HepG2 (cell line): ENCODE measurements around the gene SERTAD2. TPM values are rescaled to one million over a fixed set of nuclear protein-coding genes. Genes with fewer than 3 reads are reported as not detected.

Source experiments
- ATAC-seq: fragments of 200-7000 bp; cut with Tn5 transposase; 3 replicates; pipeline ENCODE4 v1.9.1; 2020; ENCODE audit warnings: mild to moderate bottlenecking, moderate library complexity
- BruUV-seq: library from RNA; stranded (reverse); fragments of 400-500 nt; replicated peaks from 2 replicates; lab custom pipeline; 2021; lab: Mats Ljungman, UMichigan
- CTCF ChIA-PET: fragments of 300-600 bp; formaldehyde crosslinking; extraction: SDS; loops from one replicate; lab custom pipeline; 2021; ENCODE audit warnings: low total read pairs, inconsistent platforms, low intra/inter-chr PET ratio; lab: Yijun Ruan, JAX
- POLR2A ChIA-PET: fragments of 350-600 bp; sonication (Branson Sonifier 250); formaldehyde crosslinking; loops from one replicate; lab custom pipeline; 2020; ENCODE audit warnings: antibody characterized with exemption, inconsistent platforms; lab: Yijun Ruan, JAX
- DNase-seq: peaks from one replicate; pipeline ENCODE4 v3.0.0-alpha.2; 2015; ENCODE audit warnings: low spot score
- FAIRE-seq: peaks from 3 replicates; lab custom pipeline; 2011; peaks lifted over from hg19 to GRCh38; lab: Jason Lieb, UNC
- H2AFZ ChIP-seq: one replicate; pipeline ENCODE4 v1.6.1; 2011; ENCODE audit warnings: low read length, inconsistent platforms
- H3K27ac ChIP-seq: fragments of 300-600 bp; 3 replicates; pipeline ENCODE4 v1.8.0; 2011; ENCODE audit warnings: mixed run types, mild to moderate bottlenecking, mixed read lengths, low read length, inconsistent platforms; ENCODE audit not compliant: insufficient read depth; ENCODE audit errors: extremely low read length
- H3K27me3 ChIP-seq, 2 experiments: fragments of 200-600 bp in 1 of 2; 2 replicates in 1 of 2; 3 replicates in 1 of 2; pipeline versions ENCODE4 v1.6.0 to v1.8.0; 2011; ENCODE audit warnings: low read length in 2 of 2, mild to moderate bottlenecking in 2 of 2, moderate library complexity in 2 of 2, inconsistent platforms in 1 of 2; ENCODE audit not compliant: insufficient read depth in 2 of 2, control insufficient read depth in 1 of 2
- H3K36me3 ChIP-seq, 2 experiments: fragments of 200-600 bp in 1 of 2; replicated peaks in 1 of 2; 2 replicates in 1 of 2; 3 replicates in 1 of 2; pipeline versions ENCODE4 v1.5.1 to v1.8.0; 2011; ENCODE audit warnings: low read length in 2 of 2, inconsistent platforms in 1 of 2; ENCODE audit not compliant: insufficient read depth in 2 of 2, control insufficient read depth in 1 of 2
- H3K4me1 ChIP-seq: 2 replicates; pipeline ENCODE4 v1.5.1; 2012; ENCODE audit warnings: low read length, inconsistent platforms; ENCODE audit not compliant: insufficient read depth
- H3K4me2 ChIP-seq: 2 replicates; pipeline ENCODE4 v1.6.0; 2011; ENCODE audit warnings: low read depth, low read length, inconsistent platforms
- H3K4me3 ChIP-seq, 3 experiments: fragments of 200-600 bp in 1 of 3; sonication (generic), shearing (Covaris generic) in 1 of 3; replicated peaks in 1 of 3; 2 replicates each; pipeline ENCODE4 v1.5.1; 2011 to 2016; ENCODE audit warnings: low read length in 3 of 3, inconsistent platforms in 2 of 3, low read depth in 2 of 3, mild to moderate bottlenecking in 2 of 3, control low read depth in 1 of 3, mixed read lengths in 1 of 3; ENCODE audit not compliant: insufficient read depth in 1 of 3
- H3K79me2 ChIP-seq: one replicate; pipeline ENCODE4 v1.6.1; 2011; ENCODE audit warnings: low read length, inconsistent platforms; ENCODE audit not compliant: insufficient read depth
- H3K9ac ChIP-seq: 2 replicates; pipeline ENCODE4 v1.6.0; 2011; ENCODE audit warnings: mild to moderate bottlenecking, low read depth, low read length, inconsistent platforms; ENCODE audit not compliant: insufficient read depth
- H3K9me3 ChIP-seq: 2 replicates; pipeline ENCODE4 v1.5.1; 2012; ENCODE audit warnings: mild to moderate bottlenecking, low read length
- H4K20me1 ChIP-seq: 2 replicates; pipeline ENCODE4 v1.6.0; 2011; ENCODE audit warnings: inconsistent platforms, mild to moderate bottlenecking, low read length, moderate library complexity; ENCODE audit not compliant: insufficient read depth
- AHR ChIP-seq: IDR thresholded peaks from 2 replicates; pipeline ENCODE4 v1.6.1; 2018; ENCODE audit warnings: missing genetic modification reagents, missing compliant biosample characterization
- BRD4 ChIP-seq: sonication (generic); formaldehyde crosslinking; IDR thresholded peaks from 2 replicates; pipeline ENCODE4 v1.4.0; 2020; ENCODE audit warnings: missing genetic modification reagents
- KAT7 ChIP-seq: IDR thresholded peaks from 2 replicates; pipeline ENCODE4 v1.6.1; 2018; ENCODE audit warnings: borderline replicate concordance, missing compliant biosample characterization
- MAFF ChIP-seq: IDR thresholded peaks from 2 replicates; pipeline ENCODE4 v1.6.1; 2011; ENCODE audit warnings: low read depth, low read length, improper control_type of control experiment
- MAZ ChIP-seq, 2 experiments: sonication (generic) in 1 of 2; formaldehyde crosslinking in 1 of 2; IDR thresholded peaks; 2 replicates each; pipeline versions ENCODE4 v1.5.0 to v1.6.1; 2012 to 2020; ENCODE audit warnings: low read depth in 2 of 2, mild to moderate bottlenecking in 2 of 2, borderline replicate concordance in 1 of 2, improper control_type of control experiment in 1 of 2, low read length in 1 of 2, missing genetic modification reagents in 1 of 2, moderate library complexity in 1 of 2
- MED1 ChIP-seq: sonication (generic); formaldehyde crosslinking; IDR thresholded peaks from 2 replicates; pipeline ENCODE4 v1.4.0; 2020; ENCODE audit warnings: missing genetic modification reagents
- NR3C1 ChIP-seq: sonication (generic); formaldehyde crosslinking; IDR thresholded peaks from 2 replicates; pipeline ENCODE4 v1.4.0; 2020; ENCODE audit warnings: missing genetic modification reagents
- PBX3 ChIP-seq: sonication (generic); formaldehyde crosslinking; IDR thresholded peaks from 2 replicates; pipeline ENCODE4 v1.8.1; 2023; ENCODE audit warnings: missing genetic modification reagents, inconsistent platforms, borderline replicate concordance
- RBFOX2 ChIP-seq: fragments of 200-400 bp; formaldehyde crosslinking; IDR thresholded peaks from 2 replicates; pipeline ENCODE4 v1.6.1; 2017; ENCODE audit warnings: low read depth, mild to moderate bottlenecking, low read length
- TRAFD1 ChIP-seq: sonication (generic); formaldehyde crosslinking; IDR thresholded peaks from 2 replicates; pipeline ENCODE4 v1.5.1; 2020; ENCODE audit warnings: missing genetic modification reagents, mild to moderate bottlenecking, borderline replicate concordance
- ZNF510 ChIP-seq: sonication (generic); formaldehyde crosslinking; IDR thresholded peaks from 2 replicates; pipeline ENCODE4 v1.4.0; 2020; ENCODE audit warnings: low read depth, mild to moderate bottlenecking, missing genetic modification reagents
- ZNF552 ChIP-seq: sonication (generic); formaldehyde crosslinking; IDR thresholded peaks from 2 replicates; pipeline ENCODE4 v1.9.0; 2022; ENCODE audit warnings: missing genetic modification reagents, mild to moderate bottlenecking, borderline replicate concordance
- ZNF766 ChIP-seq: sonication (generic); formaldehyde crosslinking; IDR thresholded peaks from 2 replicates; pipeline ENCODE4 v1.5.0; 2020; ENCODE audit warnings: missing genetic modification reagents, borderline replicate concordance
- ZSCAN21 ChIP-seq: sonication (generic); formaldehyde crosslinking; IDR thresholded peaks from 2 replicates; pipeline ENCODE4 v1.8.0; 2022; ENCODE audit warnings: mild to moderate bottlenecking, missing genetic modification reagents, moderate library complexity, borderline replicate concordance
- WGBS: methylation state at CpG from one replicate; pipeline ENCODE4 v1.1.6; 2017; ENCODE audit warnings: low lambda C conversion rate; 5-methylcytosine and 5-hydroxymethylcytosine counted together
- in situ Hi-C: cut with HindIII; loops from 2 replicates; pipeline ENCODE4 v1.10.0; 2017; ENCODE audit warnings: low pct_unique_long_range_greater_than_20kb; ENCODE audit not compliant: extremely low pct_ligation_motif_present
- intact Hi-C: fragments of 100-400 bp; cut with micrococcal nuclease; formaldehyde crosslinking; loops from one replicate; pipeline ENCODE4 v1.10.0; 2022; ENCODE audit not compliant: unreplicated experiment
- polyA plus RNA-seq, 8 experiments: library from polyadenylated mRNA; depleted of rRNA in 3 of 8; stranded (reverse) in 7 of 8; unstranded in 1 of 8; fragments of >200 nt; fragmentation: Illumina TruSeq in 4 of 8; extraction: Trizol in 4 of 8; gene quantifications; 2 replicates each; pipeline versions ENCODE4 v1.2.1 to v1.2.3, GENCODE V29; 2011 to 2016; ENCODE audit warnings: low read depth in 4 of 8, missing spikeins in 1 of 8, mixed read lengths in 1 of 8; ENCODE audit not compliant: insufficient read depth in 1 of 8
- total RNA-seq, 5 experiments: library from RNA; depleted of rRNA; stranded (reverse); fragments of >200 nt; fragmentation: Illumina TruSeq; extraction: Trizol; gene quantifications; 2 replicates each; pipeline ENCODE4 v1.2.3, GENCODE V29; 2016; ENCODE audit warnings: low read depth in 1 of 5

SERTAD2 gene
- total and polyA plus RNA-seq, 2 of the 13 experiments (the other 11 are each of a cell fraction or from before 2014, with no cell fraction given): 6.7 to 22.6 TPM

GRCh38 chr2:64601034-64601754 lies 52.5 kb downstream of the SERTAD2 start (continued):
- no peak for TF ChIP-seq PBX3 (CRISPR knock-in tag)
- TF ChIP-seq ZNF552 (CRISPR knock-in tag): no peak
- TF ChIP-seq ZNF510: no peak
- TF ChIP-seq NR3C1: no peak
- TF ChIP-seq TRAFD1 (CRISPR knock-in tag): no peak
- TF ChIP-seq MAFF: peak; percentile 68
- no peak for TF ChIP-seq ZSCAN21 (CRISPR knock-in tag)

- FAIRE-seq: no peak
- no peak overlapping the region for H3K4me3 ChIP-seq
- H3K27me3 ChIP-seq: peaks cover 0 to 2% of the 10 kb centered on the region in 2 experiments; a peak in 1 of 5 replicates
- 16% methylated on average over 3 of the region's 3 CpGs for WGBS
- CTCF ChIA-PET: no interaction called here
- peaks cover 5% of the 10 kb centered on the region; the same call in 1 of the 2 replicates for H3K9me3 ChIP-seq
- no peaks in the 10 kb centered on the region for H3K79me2 ChIP-seq
- H3K9ac ChIP-seq: no peak overlapping the region
- in situ Hi-C loops (no loop called here), intact Hi-C loops (no loop called here)
- POLR2A ChIA-PET: interaction anchor here (0.6 kb wide), 1 partner anchor 151 kb away, joined by 3 read pairs; no protein-coding TSS in a partner anchor
- no peak overlapping the region for H2AFZ ChIP-seq
- H3K4me2 ChIP-seq: peak overlapping the region; percentile 45
- peaks cover 25% of the 10 kb centered on the region for H3K4me1 ChIP-seq
- BruUV-seq: no TSS peak
- H3K27ac ChIP-seq: no peak overlapping the region
- TF ChIP-seq RBFOX2 (no peak), ZNF510 (no peak), AHR (CRISPR knock-in tag) (no peak), MED1 (CRISPR knock-in tag) (0 out of 2 replicates have a peak, but pooled peaks have one; percentile 18), BRD4 (no peak), MAZ (IDR thresholded peaks at IDR 0.05; ENCODE audit: borderline replicate concordance, low read depth, low read length) (no peak), MAZ (CRISPR knock-in tag; IDR thresholded peaks at IDR 0.05; ENCODE audit: low read depth) (no peak), KAT7 (CRISPR knock-in tag) (no peak), ZNF766 (CRISPR knock-in tag) (no peak)
- ATAC-seq: peak; percentile 49
- peak; percentile 23 for DNase-seq
- H4K20me1 ChIP-seq: no peaks in the 10 kb centered on the region
- no peaks in the 10 kb centered on the region for H3K36me3 ChIP-seq
Measured at GRCh38 chr2:64599469-64599868, 54.2 kb downstream of the SERTAD2 start.
